SK-N-MC (cell line): ENCODE data around the gene LDAH.
A peak's percentile ranks its signal among the peaks of the same experiment; 100 is the strongest.

Experiments used
- DNase-seq: peaks from one replicate; pipeline ENCODE4 v3.0.0-alpha.2; 2011; ENCODE audit warnings: low read depth, low spot score
- H3K27ac ChIP-seq: fragments of 200-600 bp; sonication (generic); 2 replicates; pipeline ENCODE4 v1.5.1; 2016; ENCODE audit warnings: mixed run types
- H3K36me3 ChIP-seq: fragments of 200-600 bp; sonication (generic); 2 replicates; pipeline ENCODE4 v1.6.1; 2017; ENCODE audit warnings: antibody characterized with exemption, low read length, mixed read lengths; ENCODE audit not compliant: insufficient read depth
- H3K4me3 ChIP-seq: fragments of 200-600 bp; sonication (generic); 2 replicates; pipeline ENCODE4 v1.5.1; 2016
- H3K9ac ChIP-seq: fragments of 200-600 bp; sonication (generic); 2 replicates; pipeline ENCODE4 v1.8.0; 2017; ENCODE audit warnings: mixed run types, mixed read lengths; ENCODE audit not compliant: insufficient read length
- H3K9me3 ChIP-seq: fragments of 200-600 bp; sonication (generic); 2 replicates; pipeline ENCODE4 v1.6.1; 2017; ENCODE audit warnings: low read depth, mild to moderate bottlenecking, antibody characterized with exemption, low read length, moderate library complexity, mixed read lengths
- EZH2 ChIP-seq: fragments of 200-600 bp; sonication (generic); IDR thresholded peaks from one replicate; pipeline ENCODE4 v1.6.1; 2017; ENCODE audit warnings: antibody characterized with exemption
- FOXP2 ChIP-seq: optimal IDR thresholded peaks from 2 replicates; pipeline ENCODE3; 2011; ENCODE audit warnings: mild to moderate bottlenecking, moderate library complexity; ENCODE audit not compliant: insufficient read depth; ENCODE audit errors: extremely low read length, control extremely low read depth
- POLR2AphosphoS5 ChIP-seq: IDR thresholded peaks from 2 replicates; pipeline ENCODE4 v1.6.1; 2012; ENCODE audit warnings: mild to moderate bottlenecking, low read depth, low read length, borderline replicate concordance

LDAH gene

DNA sequence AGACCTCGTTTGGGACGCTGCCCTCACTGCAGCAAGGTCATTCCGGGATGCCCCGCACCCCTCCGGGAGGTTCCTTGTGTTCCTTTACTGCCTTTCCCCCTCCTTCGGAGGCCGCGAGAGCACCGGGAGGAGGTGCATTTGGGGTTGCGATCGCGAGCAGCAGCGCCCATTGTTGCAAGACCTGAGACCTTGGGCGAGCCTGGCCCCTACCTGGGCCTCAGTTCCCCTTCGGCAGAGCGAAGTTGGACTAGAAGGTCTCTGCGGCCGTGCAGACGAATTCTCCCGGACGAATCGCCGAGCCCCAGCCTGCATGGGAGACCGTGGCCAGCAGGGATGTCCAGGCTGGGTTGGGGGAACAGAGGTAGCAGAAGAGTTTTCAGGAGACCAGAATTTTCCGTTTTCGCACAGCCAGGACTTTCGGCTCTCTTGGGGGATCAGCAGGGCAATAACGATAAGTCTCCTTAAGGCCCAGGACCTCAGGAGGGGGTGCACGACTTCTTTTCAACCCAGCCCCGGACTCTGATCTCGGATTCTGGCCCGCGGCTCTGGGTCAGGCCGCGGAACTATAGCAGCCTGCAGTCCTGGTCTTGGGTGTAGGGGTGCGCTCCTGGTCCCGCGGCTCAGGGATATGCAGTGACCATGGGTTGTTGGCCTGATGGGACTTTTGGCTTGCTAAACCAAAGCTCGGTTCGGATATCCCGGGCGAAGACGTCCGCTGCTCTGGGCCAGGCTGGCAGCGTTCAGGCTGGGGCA, 153.2 kb downstream of the LDAH start:
- TF ChIP-seq POLR2AphosphoS5 (no peak), EZH2 (no peak), FOXP2 (no peak)
- Histone ChIP-seq H3K36me3 (no peaks in the 10 kb centered on the region), H3K4me3 (no peak overlapping the region), H3K9ac (no peak overlapping the region), H3K9me3 (no peaks in the 10 kb centered on the region), H3K27ac (no peak overlapping the region)
- DNase-seq, result no peak

DNA sequence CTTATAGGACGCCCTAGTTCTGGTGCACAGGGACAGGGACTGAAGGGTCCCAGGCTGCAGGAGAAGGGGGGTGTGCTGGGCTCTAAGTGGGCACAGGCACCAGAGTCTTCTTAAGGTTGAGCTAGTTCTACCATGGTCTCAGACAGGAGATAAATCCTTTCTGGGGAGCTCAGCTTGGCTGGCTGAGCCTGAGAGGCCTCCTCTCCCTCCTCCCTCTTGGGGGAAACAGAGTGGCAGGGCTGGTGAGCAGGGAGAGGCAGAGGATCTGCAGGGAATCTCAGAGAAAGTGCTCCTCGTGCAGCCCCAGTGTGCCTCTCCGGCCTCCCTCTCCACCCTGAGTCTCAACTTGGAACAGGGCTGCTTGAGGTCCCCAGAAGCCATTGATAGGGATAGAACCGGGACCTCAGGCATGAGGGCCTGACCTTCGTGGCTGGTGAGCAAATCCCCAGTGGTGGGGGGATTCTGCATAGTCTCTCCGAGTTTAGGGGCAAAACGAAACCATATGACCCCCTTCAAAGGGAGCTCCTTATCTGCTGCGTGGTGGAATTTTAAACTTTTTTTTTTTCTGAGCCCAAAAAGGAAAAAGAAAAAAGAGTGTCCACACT, 153.9 kb downstream of the LDAH start:
- DNase-seq, result no peak
- H3K9me3 ChIP-seq, result no peaks in the 10 kb centered on the region
- no peak overlapping the region for H3K4me3 ChIP-seq
- H3K27ac ChIP-seq, result no peak overlapping the region
- no peak overlapping the region for H3K9ac ChIP-seq
- no peaks in the 10 kb centered on the region for H3K36me3 ChIP-seq
- TF ChIP-seq POLR2AphosphoS5 (no peak), EZH2 (no peak), FOXP2 (no peak)

DNA sequence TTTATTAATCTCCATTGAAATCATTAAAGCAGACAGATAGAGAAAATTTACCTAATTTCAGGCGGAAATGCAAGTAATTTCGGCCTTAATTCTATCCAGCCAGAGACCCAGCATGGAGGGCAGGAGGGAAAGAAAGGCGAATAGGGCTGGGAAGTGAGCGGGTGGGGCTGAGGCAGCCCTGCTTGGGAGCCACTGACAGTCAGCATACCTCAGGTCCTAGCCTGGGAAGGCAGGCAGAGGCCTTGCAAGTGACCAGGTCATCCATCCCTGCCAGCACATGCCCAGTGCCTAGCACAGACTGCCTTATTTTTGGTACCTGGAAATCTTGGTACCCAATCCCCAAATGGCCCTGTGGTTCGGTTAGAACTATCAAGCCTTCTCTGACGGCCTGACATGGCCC, 154.4 kb downstream of the LDAH start:
- no peak overlapping the region for H3K9ac ChIP-seq

DNA sequence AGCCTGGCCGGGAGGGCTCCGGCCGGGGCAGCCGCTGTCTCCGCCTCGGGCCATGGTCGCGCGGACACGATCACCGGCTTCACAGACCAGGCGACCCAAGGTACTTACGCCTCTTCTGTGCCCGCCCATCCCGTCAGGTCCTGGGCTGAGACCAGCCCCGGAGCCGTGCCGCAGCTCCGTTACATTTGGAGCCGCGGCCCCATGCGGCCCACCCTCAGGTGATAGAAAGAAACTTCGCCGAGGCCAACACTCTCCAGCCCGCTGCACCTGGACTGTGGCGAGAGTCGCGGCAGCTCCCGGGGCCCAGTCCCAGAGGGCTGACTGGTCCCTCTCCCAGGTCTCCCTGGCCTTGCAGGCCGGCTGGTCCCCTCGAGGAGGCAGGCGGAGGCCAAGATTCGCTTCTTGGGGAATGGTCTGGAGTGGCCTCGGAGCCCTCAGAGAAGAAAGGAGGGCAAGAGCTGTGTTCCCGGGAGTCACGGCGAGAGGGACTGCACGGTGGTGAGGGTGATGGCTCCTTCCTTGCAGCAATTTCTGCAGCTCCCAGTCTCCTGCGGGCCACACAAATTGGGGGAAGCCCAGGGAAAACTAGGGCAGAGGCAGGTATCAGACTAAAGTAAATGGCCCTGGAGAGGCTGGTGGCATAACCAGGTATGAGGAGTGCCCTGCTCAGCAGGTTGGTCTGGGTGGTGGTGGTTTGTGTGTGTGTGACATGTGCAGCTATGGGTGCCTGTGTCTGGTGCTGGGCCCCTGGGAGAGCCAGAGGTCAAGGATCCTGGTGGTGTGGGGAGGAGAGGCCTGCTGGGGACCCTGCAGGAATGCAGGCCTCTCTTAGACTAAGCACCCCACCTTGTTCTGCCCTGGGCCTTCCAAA, 155.1 kb downstream of the LDAH start:
- Histone ChIP-seq H3K9me3 (no peaks in the 10 kb centered on the region), H3K36me3 (no peaks in the 10 kb centered on the region), H3K9ac (no peak overlapping the region), H3K4me3 (no peak overlapping the region), H3K27ac (no peak overlapping the region)
- TF ChIP-seq POLR2AphosphoS5, result no peak
- no peak for TF ChIP-seq FOXP2
- TF ChIP-seq EZH2, result peak; percentile 40
- no peak for DNase-seq

More for the DNA sequence above, 154.4 kb downstream of the LDAH start:
- Histone ChIP-seq H3K27ac (no peak overlapping the region), H3K4me3 (no peak overlapping the region), H3K9me3 (no peaks in the 10 kb centered on the region), H3K36me3 (no peaks in the 10 kb centered on the region)
- no peak for DNase-seq
- no peak for TF ChIP-seq POLR2AphosphoS5
- no peak for TF ChIP-seq FOXP2
- no peak for TF ChIP-seq EZH2

DNA sequence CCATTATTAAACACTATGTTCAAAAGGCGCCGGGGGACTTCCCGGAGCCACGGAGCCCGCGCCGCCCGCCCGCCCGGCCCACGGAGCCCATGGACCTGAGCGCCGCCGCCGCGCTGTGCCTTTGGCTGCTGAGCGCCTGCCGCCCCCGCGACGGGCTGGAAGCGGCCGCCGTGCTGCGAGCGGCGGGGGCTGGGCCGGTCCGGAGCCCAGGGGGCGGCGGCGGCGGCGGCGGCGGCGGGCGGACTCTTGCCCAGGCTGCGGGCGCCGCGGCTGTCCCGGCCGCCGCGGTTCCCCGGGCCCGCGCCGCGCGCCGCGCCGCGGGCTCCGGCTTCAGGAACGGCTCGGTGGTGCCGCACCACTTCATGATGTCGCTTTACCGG, 155.8 kb downstream of the LDAH start:
- Histone ChIP-seq H3K4me3 (no peak overlapping the region), H3K9ac (no peak overlapping the region), H3K27ac (no peak overlapping the region), H3K36me3 (no peaks in the 10 kb centered on the region), H3K9me3 (no peaks in the 10 kb centered on the region)
- no peak for DNase-seq
- TF ChIP-seq EZH2 (no peak), POLR2AphosphoS5 (no peak), FOXP2 (no peak)

DNA sequence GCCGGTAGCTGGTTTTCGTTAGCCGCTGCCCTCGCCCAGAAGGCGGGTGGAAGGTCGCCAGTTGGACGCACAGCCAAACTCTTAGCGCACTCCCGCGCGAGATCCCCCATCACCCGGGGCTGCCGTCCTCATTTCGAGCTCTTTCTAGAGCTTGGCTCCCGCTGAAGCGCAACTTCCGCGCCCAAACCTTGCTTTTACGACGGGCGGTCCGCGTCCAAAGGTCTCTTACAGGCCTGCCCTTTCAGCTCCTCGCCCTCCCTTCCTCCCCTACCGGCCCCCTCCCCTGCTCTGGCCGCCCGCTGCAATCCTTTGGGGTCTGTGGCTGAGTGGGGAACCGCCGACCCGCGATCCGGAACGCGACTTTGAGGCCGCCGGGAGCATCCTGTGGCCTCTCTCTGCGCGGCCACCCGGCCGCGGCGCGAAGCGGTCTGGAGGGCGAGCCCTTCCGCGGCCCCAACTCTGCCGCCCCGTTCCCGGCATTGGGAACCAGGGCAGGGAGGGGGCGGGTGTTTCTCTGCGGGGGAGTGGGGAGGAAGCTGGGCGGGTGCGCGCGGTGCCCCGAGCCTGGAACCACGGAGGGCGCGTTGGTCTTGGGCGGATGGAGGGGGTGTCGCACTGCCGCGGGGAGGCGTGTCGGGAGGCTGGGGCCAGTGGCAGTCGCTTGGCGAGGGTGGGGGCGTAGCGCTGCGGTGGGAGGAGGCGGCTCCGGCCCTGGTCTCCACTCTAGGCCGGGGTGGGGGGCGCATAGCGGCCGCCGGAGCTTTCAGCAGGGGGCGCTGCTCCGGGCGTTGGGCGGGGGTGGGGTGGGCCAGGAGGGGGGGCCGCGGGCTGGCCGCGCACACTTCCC, 156.4 kb downstream of the LDAH start, which contains the start of gene GDF7:
Gene GDF7, plus strand, starts transcription at position 841 of the 847 bp plus-strand sequence. CDS start 96 bp downstream, outside the sequence.
- no peak within 1 kb of the TSS for H3K27ac ChIP-seq
- H3K9me3 ChIP-seq, result no peaks in the 10 kb centered on the region
- DNase-seq, result no peak
- TF ChIP-seq EZH2 (peak; percentile 58), POLR2AphosphoS5 (no peak)
- peak within 1 kb of the TSS; percentile 42 for H3K4me3 ChIP-seq
- H3K9ac ChIP-seq, result no peak within 1 kb of the TSS
- H3K36me3 ChIP-seq, result no peaks in the 10 kb centered on the region

DNA sequence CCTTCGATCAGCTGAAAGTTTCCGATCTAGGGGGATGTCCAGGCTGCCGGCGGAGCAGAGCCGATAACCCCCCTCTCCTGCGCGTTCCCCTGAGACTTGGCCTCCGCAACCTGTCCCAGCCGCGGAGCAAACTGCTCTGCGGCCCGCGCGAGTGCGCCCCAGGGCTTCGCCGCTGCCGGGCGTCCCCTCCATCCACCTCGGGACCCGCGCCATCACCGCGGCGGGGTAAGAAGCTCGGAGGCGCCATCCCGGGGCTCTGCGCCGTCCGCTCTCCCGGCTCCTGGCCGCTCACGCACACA, 156.9 kb downstream of the LDAH start:
- H3K9ac ChIP-seq, result no peak overlapping the region
- no peak overlapping the region for H3K27ac ChIP-seq
- TF ChIP-seq FOXP2, result no peak
- TF ChIP-seq EZH2, result peak; percentile 61
- no peak for TF ChIP-seq POLR2AphosphoS5
- no peaks in the 10 kb centered on the region for H3K36me3 ChIP-seq
- H3K9me3 ChIP-seq, result no peaks in the 10 kb centered on the region
- no peak overlapping the region for H3K4me3 ChIP-seq
- no peak for DNase-seq
